Measurements from ENCODE around the gene SCO1.

The SCO1 gene

GRCh38 chr17:10697092-10698081 lies at the start of gene SCO1, which contains the start of gene ADPRM:
Gene SCO1 (minus strand): TSS chr17:10697533. CDS start chr17:10697507, 26 bp downstream.
Gene ADPRM (plus strand): TSS chr17:10697594. CDS start chr17:10704927, 7,333 bp downstream.
- Histone ChIP-seq H3K9me3 (ENCODE audit: control insufficient read depth, insufficient read depth, low read length) (no peaks in the 10 kb centered on the region), H3K36me3 (ENCODE audit: control insufficient read depth, insufficient read depth, low read length) (peaks cover 34% of the 10 kb centered on the region), H3K9ac (ENCODE audit: low read depth, low read length) (peak within 1 kb of the TSS; percentile 88), H3K4me3 (ENCODE audit: low read depth, low read length) (peak within 1 kb of the TSS; percentile 93), H3K27me3 (ENCODE audit: control insufficient read depth, insufficient read depth, low read length) (no peaks in the 10 kb centered on the region), H3K4me1 (ENCODE audit: control insufficient read depth, insufficient read depth, low read length) (no peaks in the 10 kb centered on the region), H3K27ac (ENCODE audit: low read depth, low read length) (peak within 1 kb of the TSS; percentile 95)

GRCh38 chr17:10745231-10745630 lies 47.9 kb upstream of the SCO1 start:
- no peak overlapping the region for H3K9ac ChIP-seq (ENCODE audit: low read depth, low read length)
- H3K4me1 ChIP-seq (ENCODE audit: control insufficient read depth, insufficient read depth, low read length) = 0 out of 2 replicates have a peak, but pooled peaks cover 8% of the 10 kb centered on the region
- no peaks in the 10 kb centered on the region for H3K9me3 ChIP-seq (ENCODE audit: control insufficient read depth, insufficient read depth, low read length)
- no peak overlapping the region for H3K4me3 ChIP-seq (ENCODE audit: low read depth, low read length)
- no peaks in the 10 kb centered on the region for H3K27me3 ChIP-seq (ENCODE audit: control insufficient read depth, insufficient read depth, low read length)
- H3K27ac ChIP-seq (ENCODE audit: low read depth, low read length) = no peak overlapping the region
- no peaks in the 10 kb centered on the region for H3K36me3 ChIP-seq (ENCODE audit: control insufficient read depth, insufficient read depth, low read length)

- Histone ChIP-seq H3K27ac (ENCODE audit: low read depth, low read length) (no peak overlapping the region), H3K9ac (ENCODE audit: low read depth, low read length) (no peak overlapping the region), H3K36me3 (ENCODE audit: control insufficient read depth, insufficient read depth, low read length) (no peaks in the 10 kb centered on the region), H3K9me3 (ENCODE audit: control insufficient read depth, insufficient read depth, low read length) (no peaks in the 10 kb centered on the region), H3K27me3 (ENCODE audit: control insufficient read depth, insufficient read depth, low read length) (no peaks in the 10 kb centered on the region), H3K4me1 (ENCODE audit: control insufficient read depth, insufficient read depth, low read length) (0 out of 2 replicates have a peak, but pooled peaks cover 8% of the 10 kb centered on the region), H3K4me3 (ENCODE audit: low read depth, low read length) (no peak overlapping the region)
Measured at GRCh38 chr17:10744501-10745000, 47.2 kb upstream of the SCO1 start.

GRCh38 chr17:10743316-10744009 lies 46.1 kb upstream of the SCO1 start:
- no peaks in the 10 kb centered on the region for H3K36me3 ChIP-seq (ENCODE audit: control insufficient read depth, insufficient read depth, low read length)
- H3K9ac ChIP-seq (ENCODE audit: low read depth, low read length) = no peak overlapping the region
- H3K4me1 ChIP-seq (ENCODE audit: control insufficient read depth, insufficient read depth, low read length) = peaks cover 6% of the 10 kb centered on the region; the same call in 1 of the 2 replicates
- H3K9me3 ChIP-seq (ENCODE audit: control insufficient read depth, insufficient read depth, low read length) = no peaks in the 10 kb centered on the region
- no peak overlapping the region for H3K4me3 ChIP-seq (ENCODE audit: low read depth, low read length)
- H3K27me3 ChIP-seq (ENCODE audit: control insufficient read depth, insufficient read depth, low read length) = no peaks in the 10 kb centered on the region
- no peak overlapping the region for H3K27ac ChIP-seq (ENCODE audit: low read depth, low read length)

- Histone ChIP-seq H3K36me3 (ENCODE audit: control insufficient read depth, insufficient read depth, low read length) (no peaks in the 10 kb centered on the region), H3K4me3 (ENCODE audit: low read depth, low read length) (no peak overlapping the region), H3K4me1 (ENCODE audit: control insufficient read depth, insufficient read depth, low read length) (no peaks in the 10 kb centered on the region; the same call in 1 of the 2 replicates), H3K9me3 (ENCODE audit: control insufficient read depth, insufficient read depth, low read length) (no peaks in the 10 kb centered on the region), H3K27me3 (ENCODE audit: control insufficient read depth, insufficient read depth, low read length) (no peaks in the 10 kb centered on the region), H3K27ac (ENCODE audit: low read depth, low read length) (no peak overlapping the region), H3K9ac (ENCODE audit: low read depth, low read length) (no peak overlapping the region)
Measured at GRCh38 chr17:10742431-10742830, 45.1 kb upstream of the SCO1 start.

- H3K4me1 ChIP-seq (ENCODE audit: control insufficient read depth, insufficient read depth, low read length) = no peaks in the 10 kb centered on the region; the same call in 1 of the 2 replicates
- H3K36me3 ChIP-seq (ENCODE audit: control insufficient read depth, insufficient read depth, low read length) = no peaks in the 10 kb centered on the region
- H3K27me3 ChIP-seq (ENCODE audit: control insufficient read depth, insufficient read depth, low read length) = no peaks in the 10 kb centered on the region
- no peak overlapping the region for H3K27ac ChIP-seq (ENCODE audit: low read depth, low read length)
- H3K9me3 ChIP-seq (ENCODE audit: control insufficient read depth, insufficient read depth, low read length) = no peaks in the 10 kb centered on the region
- no peak overlapping the region for H3K9ac ChIP-seq (ENCODE audit: low read depth, low read length)
- no peak overlapping the region for H3K4me3 ChIP-seq (ENCODE audit: low read depth, low read length)
Measured at GRCh38 chr17:10741416-10742135, 44.2 kb upstream of the SCO1 start.

GRCh38 chr17:10739386-10739785 lies 42.1 kb upstream of the SCO1 start:
- Histone ChIP-seq H3K27ac (ENCODE audit: low read depth, low read length) (no peak overlapping the region), H3K9ac (ENCODE audit: low read depth, low read length) (no peak overlapping the region), H3K9me3 (ENCODE audit: control insufficient read depth, insufficient read depth, low read length) (no peaks in the 10 kb centered on the region), H3K27me3 (ENCODE audit: control insufficient read depth, insufficient read depth, low read length) (no peaks in the 10 kb centered on the region), H3K4me3 (ENCODE audit: low read depth, low read length) (no peak overlapping the region), H3K36me3 (ENCODE audit: control insufficient read depth, insufficient read depth, low read length) (no peaks in the 10 kb centered on the region), H3K4me1 (ENCODE audit: control insufficient read depth, insufficient read depth, low read length) (no peaks in the 10 kb centered on the region; the same call in 1 of the 2 replicates)

- H3K4me3 ChIP-seq (ENCODE audit: low read depth, low read length) = no peak overlapping the region
- H3K9me3 ChIP-seq (ENCODE audit: control insufficient read depth, insufficient read depth, low read length) = no peaks in the 10 kb centered on the region
- no peaks in the 10 kb centered on the region for H3K27me3 ChIP-seq (ENCODE audit: control insufficient read depth, insufficient read depth, low read length)
- no peak overlapping the region for H3K9ac ChIP-seq (ENCODE audit: low read depth, low read length)
- no peaks in the 10 kb centered on the region for H3K36me3 ChIP-seq (ENCODE audit: control insufficient read depth, insufficient read depth, low read length)
- no peak overlapping the region for H3K27ac ChIP-seq (ENCODE audit: low read depth, low read length)
- no peaks in the 10 kb centered on the region; the same call in 1 of the 2 replicates for H3K4me1 ChIP-seq (ENCODE audit: control insufficient read depth, insufficient read depth, low read length)
Measured at GRCh38 chr17:10738521-10739258, 41.4 kb upstream of the SCO1 start.

- H3K27ac ChIP-seq (ENCODE audit: low read depth, low read length) = no peak overlapping the region
- no peak overlapping the region for H3K9ac ChIP-seq (ENCODE audit: low read depth, low read length)
- H3K9me3 ChIP-seq (ENCODE audit: control insufficient read depth, insufficient read depth, low read length) = no peaks in the 10 kb centered on the region
- H3K4me1 ChIP-seq (ENCODE audit: control insufficient read depth, insufficient read depth, low read length) = no peaks in the 10 kb centered on the region; the same call in 1 of the 2 replicates
- no peaks in the 10 kb centered on the region for H3K27me3 ChIP-seq (ENCODE audit: control insufficient read depth, insufficient read depth, low read length)
- H3K4me3 ChIP-seq (ENCODE audit: low read depth, low read length) = no peak overlapping the region
- no peaks in the 10 kb centered on the region for H3K36me3 ChIP-seq (ENCODE audit: control insufficient read depth, insufficient read depth, low read length)
Measured at GRCh38 chr17:10737736-10738135, 40.4 kb upstream of the SCO1 start.

GRCh38 chr17:10737168-10737622 lies 39.9 kb upstream of the SCO1 start:
- no peaks in the 10 kb centered on the region for H3K9me3 ChIP-seq (ENCODE audit: control insufficient read depth, insufficient read depth, low read length)
- no peaks in the 10 kb centered on the region; the same call in 1 of the 2 replicates for H3K4me1 ChIP-seq (ENCODE audit: control insufficient read depth, insufficient read depth, low read length)
- no peaks in the 10 kb centered on the region for H3K36me3 ChIP-seq (ENCODE audit: control insufficient read depth, insufficient read depth, low read length)
- H3K27me3 ChIP-seq (ENCODE audit: control insufficient read depth, insufficient read depth, low read length) = no peaks in the 10 kb centered on the region
- H3K4me3 ChIP-seq (ENCODE audit: low read depth, low read length) = no peak overlapping the region
- no peak overlapping the region for H3K9ac ChIP-seq (ENCODE audit: low read depth, low read length)
- H3K27ac ChIP-seq (ENCODE audit: low read depth, low read length) = no peak overlapping the region
